HG02870 (cell line): ENCODE data around the gene TCTN2.

Experiments used
- ATAC-seq: cut with Tn5 transposase; IDR thresholded peaks from one replicate; pipeline ENCODE4 v1.9.1; 2021; ENCODE audit warnings: mild to moderate bottlenecking, moderate library complexity; ENCODE audit not compliant: unreplicated experiment

The TCTN2 gene

DNA sequence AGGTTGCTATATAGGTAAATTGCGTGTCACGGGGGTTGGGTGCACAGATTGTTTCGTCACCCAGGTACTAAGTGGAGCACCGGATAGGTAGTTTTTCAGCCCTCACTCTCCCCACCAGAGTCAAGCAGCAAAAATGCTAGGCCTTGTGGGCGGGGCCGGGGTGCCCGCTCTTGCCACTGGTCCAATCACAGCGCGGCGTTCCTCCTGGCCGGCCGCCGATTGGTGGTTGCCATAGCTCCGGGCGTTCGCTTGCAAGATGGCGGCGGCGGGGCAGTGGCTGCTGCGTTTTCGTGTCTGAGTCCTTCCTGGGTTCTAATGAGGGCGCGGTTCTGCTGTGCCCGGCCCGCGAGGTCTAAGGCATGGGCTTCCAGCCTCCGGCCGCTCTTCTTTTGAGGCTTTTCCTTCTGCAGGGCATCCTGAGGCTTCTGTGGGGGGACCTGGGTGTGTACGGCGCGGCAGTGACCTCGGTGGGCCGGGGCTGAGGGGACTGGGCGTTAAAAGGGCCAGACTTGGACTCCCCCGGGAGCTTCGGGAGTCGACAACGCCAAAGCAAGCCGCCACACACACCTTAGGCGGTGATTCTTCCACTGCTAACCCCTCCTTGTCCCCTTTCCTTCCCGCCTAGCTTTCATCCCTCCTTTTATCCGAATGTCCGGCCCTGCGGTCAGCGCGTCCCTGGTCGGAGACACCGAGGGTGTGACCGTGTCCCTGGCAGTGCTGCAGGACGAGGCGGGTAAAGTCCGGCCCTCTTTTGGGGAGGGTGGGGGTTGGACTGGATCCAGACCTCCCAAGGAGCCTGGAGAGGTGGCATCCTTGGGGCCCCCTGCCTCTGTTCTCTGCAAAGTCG, at the start of gene TCTN2:
TSS of gene TCTN2 (plus strand) at position 232 of the 847 bp plus-strand sequence. CDS start at position 360, 128 bp downstream.
- ATAC-seq, result peak; percentile 97

- ATAC-seq, result no peak
Measured at GRCh38 chr12:123621619-123622530, 49.0 kb upstream of the TCTN2 start.

- peak; percentile 91 for ATAC-seq
Measured at GRCh38 chr12:123633379-123634141, 37.4 kb upstream of the TCTN2 start, which contains the start of the genes EIF2B1 and GTF2H3. Gene EIF2B1 (minus strand): TSS chr12:123633686. CDS start chr12:123633557, 129 bp downstream. Gene GTF2H3 (plus strand): TSS chr12:123633829. CDS start chr12:123633860, 31 bp downstream.

GRCh38 chr12:123634142-123634561, 36.8 kb upstream of the TCTN2 start:
- ATAC-seq, result no peak

DNA sequence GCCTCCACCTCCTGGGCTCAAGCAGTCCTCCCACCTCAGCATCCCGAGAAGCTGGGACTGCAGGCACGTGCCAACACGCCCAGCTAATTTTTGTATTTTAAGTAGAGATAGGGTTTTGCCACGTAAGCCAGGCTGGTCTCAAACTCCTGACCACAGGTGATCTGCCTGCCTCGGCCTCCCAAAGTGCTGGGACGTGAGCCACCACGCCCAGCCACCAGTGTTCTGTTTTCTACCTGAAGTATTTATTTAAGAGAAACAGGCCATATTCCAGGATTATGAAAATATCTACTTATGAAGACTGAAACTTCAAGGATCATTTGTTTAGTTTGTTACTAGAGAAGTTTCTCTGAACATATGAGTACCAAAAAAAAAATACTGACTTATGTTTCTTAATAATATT, 27.0 kb upstream of the TCTN2 start:
- no peak for ATAC-seq

GRCh38 chr12:123645380-123645779, 25.5 kb upstream of the TCTN2 start:
- ATAC-seq, result no peak

GRCh38 chr12:123645878-123646277, 25.0 kb upstream of the TCTN2 start:
- ATAC-seq, result no peak

- ATAC-seq, result no peak
Measured at GRCh38 chr12:123648401-123648800, 22.5 kb upstream of the TCTN2 start.

GRCh38 chr12:123654129-123654701, 16.7 kb upstream of the TCTN2 start:
- ATAC-seq, result no peak

- ATAC-seq, result peak; percentile 87
Measured at GRCh38 chr12:123655420-123655819, 15.5 kb upstream of the TCTN2 start.

GRCh38 chr12:123656392-123656791, 14.5 kb upstream of the TCTN2 start:
- no peak for ATAC-seq

DNA sequence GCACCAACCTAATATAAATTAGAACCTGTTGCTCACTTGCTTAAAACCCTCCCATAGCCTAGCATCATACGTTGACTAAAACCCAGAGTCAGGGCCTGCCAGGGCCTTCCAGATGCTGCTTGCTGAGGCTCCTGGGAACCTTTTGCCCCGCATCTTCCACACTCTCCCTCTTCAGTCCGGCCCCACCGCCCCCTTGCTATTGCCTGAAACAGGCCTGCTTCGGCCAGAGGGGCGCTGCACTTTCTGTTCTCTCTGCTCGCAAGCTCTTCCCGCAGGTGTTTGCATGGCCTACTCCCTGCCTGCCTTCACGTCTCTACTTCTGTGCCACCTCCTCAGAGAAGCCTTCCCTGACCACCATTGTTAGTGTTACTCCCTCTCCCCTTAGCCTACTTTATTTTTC, 13.7 kb upstream of the TCTN2 start:
- ATAC-seq, result no peak

GRCh38 chr12:123659996-123660727, 10.8 kb upstream of the TCTN2 start:
- ATAC-seq, result no peak

DNA sequence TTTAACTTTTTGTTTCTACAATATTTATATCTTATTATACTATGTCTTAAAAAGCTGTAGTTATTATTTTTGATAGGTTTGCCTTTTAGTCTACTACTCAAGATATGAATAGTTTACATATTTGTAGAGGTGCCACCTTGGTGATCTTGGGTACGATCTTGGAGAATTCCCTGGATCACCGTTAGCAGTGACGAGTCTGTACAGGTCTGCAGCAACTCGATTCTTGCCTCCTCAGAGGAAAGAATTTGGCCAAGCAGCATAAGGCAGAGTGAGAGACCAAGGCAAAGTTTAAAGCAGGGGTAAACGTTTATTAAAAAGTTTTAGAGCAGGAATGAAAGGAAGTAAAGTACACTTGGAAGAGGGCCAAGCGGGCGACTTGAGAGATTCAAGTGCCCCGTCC, 3.1 kb upstream of the TCTN2 start:
- ATAC-seq, result no peak

DNA sequence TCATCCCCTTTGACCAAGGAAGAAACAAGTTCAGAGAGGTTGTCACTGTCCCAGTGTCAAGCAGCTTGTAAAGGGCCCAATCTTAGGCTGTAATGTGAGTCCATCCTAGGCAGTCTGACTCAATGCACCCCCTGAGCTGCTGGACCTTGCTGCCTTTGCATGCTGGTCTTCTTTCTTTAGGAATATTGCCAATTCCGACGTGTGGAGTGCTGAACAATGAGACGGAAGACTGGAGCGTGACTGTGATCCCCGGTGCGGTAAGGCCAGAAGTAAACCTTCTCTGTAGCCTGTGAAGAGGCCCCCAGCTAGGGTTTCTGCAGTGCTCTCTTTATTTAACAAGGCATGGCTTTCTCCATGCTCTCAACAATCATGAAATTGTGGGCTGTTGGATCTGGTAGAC, 963 bp downstream of the TCTN2 start:
- ATAC-seq, result no peak

GRCh38 chr12:123675436-123675835, 4.5 kb downstream of the TCTN2 start:
- no peak for ATAC-seq

DNA sequence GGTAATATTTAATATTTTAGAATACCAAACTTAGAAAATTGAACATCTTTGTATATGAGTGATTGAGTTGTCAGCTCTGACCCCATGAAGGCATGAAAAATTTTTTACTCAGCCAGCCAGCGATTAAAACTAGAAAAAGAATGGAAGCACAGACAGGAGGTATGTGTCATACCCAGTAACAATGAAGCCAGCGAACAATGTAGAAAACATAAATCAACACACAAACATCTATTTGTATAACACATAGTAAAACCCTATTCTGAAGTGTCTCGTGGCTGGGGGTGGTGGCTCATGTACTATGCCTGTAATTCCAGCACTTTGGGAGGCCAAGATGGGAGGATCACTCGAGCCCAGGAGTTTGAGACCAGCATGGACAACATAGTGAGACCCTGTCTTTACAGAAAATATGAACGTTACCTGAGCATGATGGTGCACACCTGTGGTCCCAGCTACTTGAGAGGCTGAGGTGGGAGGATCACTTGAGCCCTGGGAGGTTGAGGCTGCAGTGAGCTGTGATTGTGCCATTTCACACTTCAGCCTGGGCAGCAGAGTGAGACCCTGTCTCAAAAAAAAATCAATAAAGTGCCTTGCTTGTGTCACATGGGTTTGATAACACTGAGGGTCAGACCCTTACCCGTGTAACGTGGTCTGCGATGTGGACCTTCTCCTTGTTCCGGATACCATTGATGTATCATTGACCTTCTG, 5.9 kb downstream of the TCTN2 start:
- ATAC-seq, result no peak

- ATAC-seq, result no peak
Measured at GRCh38 chr12:123678981-123679380, 8.1 kb downstream of the TCTN2 start.

DNA sequence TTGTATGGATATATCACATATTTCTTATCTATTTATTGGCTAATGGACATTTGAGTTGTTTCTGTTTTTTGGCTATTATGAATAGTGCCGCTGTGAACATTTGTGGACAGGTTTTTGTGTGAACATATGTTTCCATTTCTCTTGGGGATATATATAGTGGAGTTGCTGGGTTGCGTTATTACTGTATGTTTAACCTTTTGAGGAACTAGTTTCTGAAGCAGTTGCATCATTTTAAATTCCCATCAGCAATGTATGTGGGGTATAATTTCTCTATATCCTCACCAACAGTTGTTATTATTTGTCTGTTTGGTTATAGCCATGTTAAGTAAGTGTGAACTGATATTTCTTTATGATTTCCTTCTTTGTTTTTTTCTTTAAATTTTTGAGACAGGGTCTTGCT, 10.7 kb downstream of the TCTN2 start:
- ATAC-seq, result peak; percentile 70
